ENCODE data around the gene SPATA9.

DNA sequence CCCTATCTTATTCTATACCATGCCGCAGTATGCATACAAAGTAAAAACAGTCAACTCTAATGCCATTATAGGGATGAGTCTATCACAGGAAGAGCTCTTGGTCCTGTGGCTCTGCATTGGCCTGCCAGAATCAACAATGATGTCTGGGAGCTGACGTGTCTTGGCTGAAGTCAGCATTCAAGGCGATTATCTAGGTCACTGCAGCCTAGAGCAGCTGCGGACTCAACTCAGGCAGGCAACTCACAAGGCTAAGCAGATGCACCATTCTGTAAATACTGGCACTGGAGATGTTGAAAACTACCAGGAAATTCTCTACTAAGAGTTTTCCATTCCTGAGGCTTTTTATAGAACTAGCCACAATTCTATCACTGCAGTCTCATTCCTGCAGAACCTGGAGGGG, 13.3 kb downstream of the SPATA9 start:
- TF ChIP-seq, protein P1, sequence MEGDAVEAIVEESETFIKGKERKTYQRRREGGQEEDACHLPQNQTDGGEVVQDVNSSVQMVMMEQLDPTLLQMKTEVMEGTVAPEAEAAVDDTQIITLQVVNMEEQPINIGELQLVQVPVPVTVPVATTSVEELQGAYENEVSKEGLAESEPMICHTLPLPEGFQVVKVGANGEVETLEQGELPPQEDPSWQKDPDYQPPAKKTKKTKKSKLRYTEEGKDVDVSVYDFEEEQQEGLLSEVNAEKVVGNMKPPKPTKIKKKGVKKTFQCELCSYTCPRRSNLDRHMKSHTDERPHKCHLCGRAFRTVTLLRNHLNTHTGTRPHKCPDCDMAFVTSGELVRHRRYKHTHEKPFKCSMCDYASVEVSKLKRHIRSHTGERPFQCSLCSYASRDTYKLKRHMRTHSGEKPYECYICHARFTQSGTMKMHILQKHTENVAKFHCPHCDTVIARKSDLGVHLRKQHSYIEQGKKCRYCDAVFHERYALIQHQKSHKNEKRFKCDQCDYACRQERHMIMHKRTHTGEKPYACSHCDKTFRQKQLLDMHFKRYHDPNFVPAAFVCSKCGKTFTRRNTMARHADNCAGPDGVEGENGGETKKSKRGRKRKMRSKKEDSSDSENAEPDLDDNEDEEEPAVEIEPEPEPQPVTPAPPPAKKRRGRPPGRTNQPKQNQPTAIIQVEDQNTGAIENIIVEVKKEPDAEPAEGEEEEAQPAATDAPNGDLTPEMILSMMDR (IDR thresholded peaks at IDR 0.05; ENCODE audit: borderline replicate concordance, extremely low read depth, low read length, poor library complexity, severe bottlenecking): no peak
- no peak for TF ChIP-seq EZH2 (IDR thresholded peaks at IDR 0.05; ENCODE audit: borderline replicate concordance, low read depth, low read length, severe bottlenecking)

Measured in DND-41 (cell line).